ENCODE measurements around the gene TEX22. TPM values are rescaled to one million over a fixed set of nuclear protein-coding genes. Genes with fewer than 3 reads are reported as not detected.

The TEX22 gene
- total RNA-seq, 1 experiment from 2014 or later = 0.26 TPM

DNA sequence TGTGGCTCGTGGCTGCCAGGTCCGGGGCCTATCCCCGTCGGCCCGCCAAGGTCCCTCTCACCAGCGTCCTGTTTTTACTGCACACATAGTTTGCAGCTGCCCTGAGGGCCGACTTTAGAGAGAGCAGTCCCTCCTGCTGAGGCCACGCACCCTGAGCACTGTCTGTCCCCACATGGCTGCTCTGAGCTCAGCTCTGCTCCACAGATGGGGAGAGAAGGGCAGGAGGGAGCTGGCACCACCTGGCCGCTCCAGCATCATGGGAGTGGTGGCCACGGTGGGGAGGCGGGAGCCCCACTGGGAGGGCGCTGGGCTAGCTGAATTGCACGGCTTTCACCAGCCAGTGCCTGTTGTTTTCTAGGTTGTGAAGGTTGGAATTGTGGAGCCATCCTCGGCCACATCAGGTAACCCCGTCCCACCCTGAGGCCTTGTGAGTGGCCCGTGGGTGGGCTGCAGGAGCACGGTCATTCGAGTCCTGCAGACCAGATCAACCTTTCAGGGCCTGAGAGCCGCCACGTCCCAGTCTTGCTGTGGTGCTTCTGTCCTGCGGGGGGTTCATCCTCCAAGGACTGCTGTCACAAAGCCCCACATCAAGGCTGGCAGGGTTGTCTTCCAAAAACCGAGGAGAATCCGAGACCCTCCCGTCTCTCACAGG, 7.4 kb upstream of the TEX22 start:
- DNase-seq (ENCODE audit: low read depth, low spot score) = no peak
- in situ Hi-C loops (cut with HindIII; ENCODE audit: low pct_unique_long_range_greater_than_20kb, low sequenced_read_pairs) = no loop called here

DNA sequence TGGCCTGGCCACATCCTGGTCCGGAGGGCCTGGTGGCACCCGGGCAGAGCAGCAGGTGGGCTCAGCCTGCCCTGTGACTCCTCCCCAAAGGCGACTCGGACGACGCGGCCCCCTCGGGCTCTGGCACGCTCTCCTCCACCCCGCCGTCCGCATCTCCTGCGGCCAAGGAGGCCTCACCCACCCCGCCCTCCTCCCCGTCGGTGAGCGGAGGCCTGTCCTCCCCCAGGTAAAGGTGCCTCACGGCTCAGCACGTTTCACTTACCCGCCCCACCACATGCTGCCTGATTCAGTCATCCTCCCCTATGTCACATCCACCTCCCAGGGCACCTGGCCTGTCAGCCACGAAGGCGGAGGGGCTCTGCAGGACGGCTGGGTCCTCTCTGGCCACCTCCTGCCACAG, 6.8 kb upstream of the TEX22 start:
- no peak for DNase-seq (ENCODE audit: low read depth, low spot score)
- in situ Hi-C loops (cut with HindIII; ENCODE audit: low pct_unique_long_range_greater_than_20kb, low sequenced_read_pairs) = no loop called here

DNA sequence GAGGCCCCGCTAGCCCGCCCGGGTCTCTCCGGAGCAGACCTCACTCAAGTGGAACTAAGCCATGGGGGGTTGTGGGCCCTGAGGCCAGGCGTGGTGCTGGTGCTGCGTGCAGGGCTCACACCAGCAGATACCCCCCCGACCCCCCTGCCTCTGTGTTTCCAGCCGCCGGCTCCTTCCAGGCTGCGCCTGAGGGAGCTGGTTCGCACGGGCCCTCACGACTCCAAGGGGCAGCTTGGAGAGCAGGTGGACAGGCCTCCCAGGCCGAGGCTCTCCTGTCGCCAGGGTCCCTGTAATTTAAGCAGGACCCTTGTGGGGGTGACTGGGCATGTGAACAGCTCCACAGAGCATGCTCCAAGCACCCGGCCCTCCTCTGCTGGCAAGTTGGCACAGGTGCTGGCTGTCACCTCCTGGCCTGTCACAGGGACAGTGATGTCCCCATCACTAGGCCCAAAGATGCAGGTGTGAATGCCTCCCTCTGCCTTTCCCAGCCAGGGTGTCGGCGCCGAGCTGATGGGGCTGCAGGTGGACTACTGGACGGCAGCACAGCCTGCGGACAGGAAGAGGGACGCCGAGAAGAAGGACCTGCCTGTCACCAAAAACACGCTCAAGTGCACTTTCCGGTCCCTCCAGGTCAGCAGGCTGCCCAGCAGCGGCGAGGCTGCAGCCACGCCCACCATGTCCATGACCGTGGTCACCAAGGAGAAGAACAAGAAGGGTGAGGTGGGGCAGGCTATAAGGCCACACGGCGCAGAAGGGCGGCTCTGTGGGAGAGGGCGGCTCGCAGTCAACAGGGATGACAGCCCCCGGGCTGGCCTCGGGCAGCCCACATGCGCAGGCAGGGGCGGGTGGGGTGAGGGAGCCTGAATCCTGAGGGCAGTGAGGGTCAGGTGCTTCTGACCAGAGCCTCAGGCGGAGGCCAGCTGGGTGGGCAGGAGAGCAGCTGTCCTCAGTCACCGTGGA, 5.9 kb upstream of the TEX22 start:
- in situ Hi-C loops (cut with HindIII; ENCODE audit: low pct_unique_long_range_greater_than_20kb, low sequenced_read_pairs) = no loop called here
- DNase-seq (ENCODE audit: low read depth, low spot score) = no peak

DNA sequence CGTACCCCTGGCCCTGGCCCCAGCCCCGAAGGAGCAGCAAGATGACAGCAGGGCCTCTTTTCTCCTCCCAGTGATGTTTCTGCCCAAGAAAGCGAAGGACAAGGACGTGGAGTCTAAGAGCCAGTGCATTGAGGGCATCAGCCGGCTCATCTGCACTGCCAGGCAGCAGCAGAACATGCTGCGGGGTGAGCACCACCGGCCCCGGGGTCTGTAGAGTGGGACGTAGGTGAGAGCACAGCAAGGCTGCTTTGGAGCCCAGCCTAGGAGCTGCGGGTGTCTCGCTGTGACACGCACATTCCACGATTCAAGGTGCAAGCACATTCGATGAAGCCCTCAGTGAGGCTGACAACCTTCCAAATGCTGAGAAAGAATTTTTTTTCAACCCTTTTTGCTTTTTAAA, 5.2 kb upstream of the TEX22 start:
- in situ Hi-C loops (cut with HindIII; ENCODE audit: low pct_unique_long_range_greater_than_20kb, low sequenced_read_pairs) = no loop called here
- no peak for DNase-seq (ENCODE audit: low read depth, low spot score)

DNA sequence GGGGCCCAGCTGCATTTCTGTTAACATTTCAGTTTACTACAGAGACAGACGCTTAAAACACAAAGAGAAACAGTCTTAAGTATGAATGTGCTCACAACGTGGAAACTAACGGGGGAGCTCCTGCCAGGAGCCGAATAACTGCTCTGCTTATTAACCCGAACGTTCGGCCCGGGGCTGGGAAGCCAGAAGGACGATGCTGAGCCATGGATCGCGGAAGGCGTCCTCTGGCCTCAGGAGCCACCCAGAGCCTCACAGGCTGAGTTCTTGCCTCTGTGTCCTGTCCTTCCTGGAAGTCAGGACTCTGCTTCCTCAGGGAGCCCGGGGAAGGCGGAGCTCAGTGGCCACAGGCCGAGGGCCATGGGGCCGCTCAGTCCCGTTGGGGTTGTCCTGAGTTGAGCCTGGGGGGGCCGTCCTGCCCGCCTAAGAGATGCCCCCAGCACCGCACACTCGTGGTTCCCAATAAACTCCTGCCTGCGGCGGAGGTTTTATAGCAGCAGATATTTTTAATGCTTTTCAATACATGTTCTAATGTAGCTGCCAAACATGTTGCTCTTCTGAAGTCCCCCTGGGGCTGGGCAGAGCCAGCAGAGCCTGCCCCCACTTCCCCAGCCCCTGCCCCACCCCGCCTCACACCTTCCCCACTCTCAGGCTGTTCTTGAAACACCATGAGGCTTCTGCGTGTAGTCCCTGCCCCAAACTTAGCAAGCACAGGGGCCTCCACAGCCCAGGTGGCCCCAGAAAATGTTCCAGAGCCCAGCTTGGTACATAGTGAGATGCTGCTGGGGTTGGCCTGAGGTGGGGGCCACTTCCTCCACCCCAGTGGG, 3.4 kb upstream of the TEX22 start:
- no peak for DNase-seq (ENCODE audit: low read depth, low spot score)
- in situ Hi-C loops (cut with HindIII; ENCODE audit: low pct_unique_long_range_greater_than_20kb, low sequenced_read_pairs) = no loop called here

DNA sequence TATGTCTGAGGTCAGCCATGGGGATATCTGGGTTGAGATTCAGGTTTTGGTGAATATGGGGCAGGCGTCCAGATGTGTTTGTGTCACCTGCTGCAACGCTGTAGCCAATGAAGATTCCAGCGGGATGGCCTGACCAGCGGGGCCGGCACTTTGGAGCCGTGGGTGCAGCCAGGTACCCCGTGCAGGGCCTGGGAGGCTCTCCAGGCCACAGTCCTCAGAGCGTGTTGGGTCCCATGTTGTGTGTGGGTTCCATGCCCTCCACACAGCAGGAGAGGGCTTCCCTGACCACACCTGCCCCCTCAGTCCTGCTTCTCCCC, 2.8 kb upstream of the TEX22 start:
- in situ Hi-C loops (cut with HindIII; ENCODE audit: low pct_unique_long_range_greater_than_20kb, low sequenced_read_pairs) = no loop called here
- no peak for DNase-seq (ENCODE audit: low read depth, low spot score)

DNA sequence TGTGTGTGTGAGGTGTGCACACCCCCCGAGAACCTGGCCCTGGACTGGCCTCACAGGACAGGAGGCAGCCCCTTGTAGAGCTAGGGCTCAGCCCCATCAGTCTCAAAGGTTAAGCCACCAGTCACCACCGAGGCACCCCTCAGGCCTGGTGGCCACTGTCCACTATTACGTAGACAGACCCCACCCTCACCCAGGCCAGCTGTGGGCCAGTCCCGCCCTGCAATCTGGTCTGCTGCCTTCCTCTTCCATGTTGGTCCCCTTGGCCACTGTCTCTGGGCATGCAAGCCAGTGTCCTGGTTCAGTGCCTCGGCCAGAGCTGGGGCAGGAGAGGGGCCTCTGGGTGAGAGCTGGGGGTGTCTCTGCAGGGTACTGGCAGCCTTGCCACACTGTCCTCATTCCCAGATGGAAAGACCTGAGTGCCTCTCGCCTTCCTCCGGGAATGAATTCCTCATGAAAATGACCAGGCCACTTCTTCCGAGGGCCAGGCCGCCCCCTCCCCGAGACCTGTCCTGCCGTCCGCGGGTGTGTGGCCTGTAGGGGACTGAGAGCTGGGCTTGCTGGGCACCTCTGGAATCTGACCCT, 897 bp upstream of the TEX22 start:
- DNase-seq (ENCODE audit: low read depth, low spot score) = no peak
- in situ Hi-C loops (cut with HindIII; ENCODE audit: low pct_unique_long_range_greater_than_20kb, low sequenced_read_pairs) = no loop called here

DNA sequence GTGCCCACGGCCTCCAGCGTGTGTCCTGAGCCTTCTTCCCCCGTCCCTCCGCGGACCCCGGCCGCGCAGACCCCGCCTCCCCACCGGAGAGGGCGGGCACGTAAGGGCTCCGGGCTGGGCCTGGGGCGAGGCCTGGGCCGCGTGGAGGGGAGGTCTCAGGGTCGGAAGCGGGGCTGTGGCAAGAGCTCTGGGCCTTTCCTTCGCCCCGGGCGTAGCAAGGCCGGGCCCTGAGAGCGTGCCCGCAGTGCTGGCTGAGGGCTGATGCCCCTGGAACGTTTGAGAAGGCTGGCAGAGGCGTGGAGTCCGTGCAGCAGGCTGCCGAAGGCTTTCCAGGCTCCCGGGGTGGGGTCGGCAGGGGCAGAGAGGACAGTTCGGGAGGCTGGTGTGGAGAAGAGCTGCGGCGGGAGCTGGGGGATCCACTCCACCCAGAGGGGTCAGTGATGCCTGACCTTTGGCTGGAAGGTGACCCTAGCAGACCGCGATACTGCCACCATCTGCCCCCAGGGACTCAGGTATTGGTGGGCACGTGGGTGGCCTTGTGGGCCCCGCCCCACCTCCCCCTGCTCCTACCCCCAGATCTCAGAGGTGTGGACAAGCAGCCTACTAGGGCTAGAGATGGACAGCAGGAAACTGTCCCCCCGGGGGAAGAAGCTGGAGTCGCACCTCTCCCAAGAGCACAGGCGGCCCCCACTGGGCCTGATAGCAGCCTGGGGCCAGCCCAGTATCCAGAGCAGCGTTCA, 558 bp downstream of the TEX22 start:
- in situ Hi-C loops (cut with HindIII; ENCODE audit: low pct_unique_long_range_greater_than_20kb, low sequenced_read_pairs) = no loop called here
- DNase-seq (ENCODE audit: low read depth, low spot score) = peak; percentile 10

DNA sequence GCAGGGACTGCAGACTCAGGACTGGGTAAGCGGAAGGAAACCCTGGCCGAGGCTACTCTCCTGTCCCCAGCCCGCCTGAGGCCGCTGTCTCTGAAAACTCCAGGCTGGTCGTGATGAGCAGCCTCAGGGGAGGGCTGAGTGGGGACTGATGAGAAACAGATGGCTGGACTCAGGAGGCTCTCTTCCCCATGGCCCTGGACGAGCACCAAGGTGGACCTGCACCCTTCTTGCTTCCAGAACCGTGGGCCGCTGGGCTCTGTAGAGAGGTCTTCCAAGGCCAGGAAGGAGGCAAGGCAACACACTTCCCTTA, 1.1 kb downstream of the TEX22 start:
- no peak for DNase-seq (ENCODE audit: low read depth, low spot score)
- in situ Hi-C loops (cut with HindIII; ENCODE audit: low pct_unique_long_range_greater_than_20kb, low sequenced_read_pairs) = no loop called here

DNA sequence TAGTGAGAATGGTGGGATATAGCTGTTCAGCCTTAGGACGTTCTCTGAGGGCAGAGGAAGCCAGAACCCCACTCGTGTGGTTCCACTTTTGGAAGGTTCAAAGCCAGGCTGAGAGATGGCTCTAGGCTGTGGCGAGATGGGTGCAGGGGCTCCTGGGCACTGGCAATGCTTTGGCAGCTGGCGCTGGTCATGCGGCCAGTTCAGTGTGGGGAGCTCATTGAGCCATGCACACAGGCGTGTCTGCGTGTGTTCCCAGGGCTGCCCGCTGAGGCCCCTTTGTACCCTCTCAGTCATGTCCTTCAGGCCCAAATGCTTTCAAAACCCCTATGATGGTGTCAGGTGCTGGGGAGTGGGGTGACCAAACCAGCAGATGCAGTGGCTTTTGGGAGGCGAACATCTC, 1.7 kb downstream of the TEX22 start:
- in situ Hi-C loops (cut with HindIII; ENCODE audit: low pct_unique_long_range_greater_than_20kb, low sequenced_read_pairs) = no loop called here
- no peak for DNase-seq (ENCODE audit: low read depth, low spot score)

DNA sequence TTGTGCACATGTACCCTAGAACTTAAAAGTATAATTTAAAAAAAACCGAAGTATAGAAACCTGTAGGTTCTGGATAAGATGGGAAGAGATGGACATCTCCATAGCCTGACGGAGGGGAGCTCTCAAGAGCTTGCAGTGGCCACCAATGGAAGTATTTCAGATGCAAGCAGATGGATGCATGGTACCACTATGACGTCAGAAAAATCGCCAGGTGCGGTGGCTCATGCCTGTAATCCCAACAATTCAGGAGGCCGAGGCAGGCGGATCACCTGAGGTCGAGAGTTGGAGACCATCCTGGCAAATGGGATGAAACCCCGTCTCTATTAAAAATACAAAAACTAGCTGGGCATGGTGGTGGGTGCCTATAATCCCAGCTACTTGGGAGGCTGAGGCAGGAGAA, 3.4 kb downstream of the TEX22 start:
- in situ Hi-C loops (cut with HindIII; ENCODE audit: low pct_unique_long_range_greater_than_20kb, low sequenced_read_pairs) = no loop called here
- DNase-seq (ENCODE audit: low read depth, low spot score) = no peak

DNA sequence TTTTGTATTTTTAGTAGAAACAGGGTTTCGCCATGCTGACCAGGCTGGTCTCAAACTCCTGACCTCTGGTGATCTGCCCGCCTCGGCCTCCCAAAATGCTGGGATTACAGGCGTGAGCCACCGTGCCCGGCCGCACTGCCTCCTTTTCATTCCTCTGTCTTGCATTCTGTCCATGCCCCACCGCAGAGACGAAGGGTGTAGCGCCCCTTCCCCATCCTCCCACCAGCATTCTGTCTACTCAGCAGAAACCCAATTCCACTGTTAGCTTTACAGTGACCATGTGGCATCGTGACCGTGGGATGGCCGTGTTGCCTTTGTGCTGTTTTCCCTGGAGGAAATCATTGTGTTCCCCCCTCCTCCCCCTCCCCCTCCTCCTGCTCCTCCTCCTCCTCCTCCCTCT, 10.3 kb downstream of the TEX22 start:
- in situ Hi-C loops (cut with HindIII; ENCODE audit: low pct_unique_long_range_greater_than_20kb, low sequenced_read_pairs) = no loop called here
- DNase-seq (ENCODE audit: low read depth, low spot score) = no peak

DNA sequence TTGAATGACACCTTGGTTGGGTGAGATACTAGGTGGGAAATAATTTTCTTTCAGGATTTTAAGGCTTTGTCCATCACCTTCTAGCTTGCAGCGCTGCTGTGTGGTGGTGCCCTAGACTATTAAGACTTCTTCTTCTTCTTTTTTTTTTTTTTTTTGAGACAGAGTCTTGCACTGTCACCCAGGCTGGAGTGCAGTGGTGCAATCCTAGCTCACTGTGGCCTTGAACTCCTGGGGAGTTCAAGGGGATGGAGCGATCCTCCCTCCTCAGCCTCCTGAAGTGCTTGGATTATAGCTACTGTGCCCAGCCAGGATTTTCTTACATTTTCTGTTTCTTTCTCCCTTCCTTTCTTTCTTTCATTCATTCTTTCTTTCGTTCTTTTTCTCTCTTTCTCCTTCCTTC, 11.0 kb downstream of the TEX22 start:
- DNase-seq (ENCODE audit: low read depth, low spot score) = no peak
- in situ Hi-C loops (cut with HindIII; ENCODE audit: low pct_unique_long_range_greater_than_20kb, low sequenced_read_pairs) = no loop called here

DNA sequence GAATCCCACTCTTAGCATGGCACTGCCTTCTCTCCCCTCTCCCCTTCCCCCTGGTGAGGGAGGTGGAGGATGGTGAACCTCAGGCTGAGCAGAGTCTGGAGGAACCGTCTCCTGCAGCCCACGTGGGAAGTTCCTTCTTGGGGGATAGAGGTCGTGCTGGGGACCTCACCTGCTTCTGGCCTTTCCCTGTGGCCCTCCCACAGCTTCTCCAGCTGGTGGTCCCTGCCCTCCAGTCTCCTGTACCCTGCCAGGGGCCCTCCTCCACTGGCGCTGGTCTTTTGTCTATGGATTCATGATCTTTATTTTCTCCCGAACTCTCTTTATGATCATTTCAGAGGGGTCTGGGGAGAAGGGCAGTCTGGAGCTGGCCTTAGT, 12.3 kb downstream of the TEX22 start:
- no peak for DNase-seq (ENCODE audit: low read depth, low spot score)
- in situ Hi-C loops (cut with HindIII; ENCODE audit: low pct_unique_long_range_greater_than_20kb, low sequenced_read_pairs) = no loop called here

DNA sequence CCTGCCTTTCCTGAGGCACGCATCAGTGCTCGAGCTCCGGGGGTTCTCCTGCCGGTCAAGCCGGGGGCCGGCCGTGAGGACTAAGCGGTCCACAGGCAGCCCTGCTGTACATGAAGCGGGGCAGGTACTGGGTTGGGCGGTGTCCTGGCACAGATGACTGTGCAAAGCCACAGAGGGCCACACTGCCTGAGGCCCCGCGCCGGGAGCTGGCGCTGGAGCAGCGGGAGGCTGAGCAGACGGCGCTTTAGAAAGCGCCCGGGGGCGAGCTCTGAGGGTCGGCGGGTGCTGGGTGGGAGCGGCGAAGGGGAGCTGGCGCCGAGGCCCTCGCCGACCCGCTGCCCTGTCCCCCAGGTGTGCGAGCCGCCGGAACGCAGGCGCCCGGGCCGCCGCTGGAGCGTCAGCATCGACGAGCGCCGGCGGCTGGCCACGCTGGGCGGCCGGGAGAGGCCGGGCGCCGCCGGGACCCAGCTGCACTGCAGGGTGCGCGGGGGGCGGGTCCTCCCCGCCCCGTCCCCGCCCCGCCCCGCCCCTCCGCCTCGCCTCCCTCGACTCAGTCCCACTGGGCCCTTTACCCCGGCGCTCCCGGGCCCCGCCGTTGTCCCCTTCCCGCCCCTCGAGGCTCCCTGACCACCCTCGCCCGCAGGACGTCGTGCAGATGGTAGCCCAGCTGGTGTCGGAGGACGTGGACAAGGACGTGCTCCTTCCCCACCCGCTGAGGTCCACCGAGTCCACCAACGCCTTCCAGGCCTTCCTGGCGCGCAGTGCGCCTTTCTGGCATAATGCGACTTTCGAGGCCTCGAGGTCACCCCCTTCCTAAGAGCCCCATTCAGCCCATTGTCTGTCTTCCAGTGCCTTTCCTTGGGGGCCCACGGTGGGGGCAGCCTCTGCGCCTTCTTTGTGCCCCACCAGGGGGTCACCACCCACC, 12.9 kb downstream of the TEX22 start:
- in situ Hi-C loops (cut with HindIII; ENCODE audit: low pct_unique_long_range_greater_than_20kb, low sequenced_read_pairs) = no loop called here
- no peak for DNase-seq (ENCODE audit: low read depth, low spot score)

DNA sequence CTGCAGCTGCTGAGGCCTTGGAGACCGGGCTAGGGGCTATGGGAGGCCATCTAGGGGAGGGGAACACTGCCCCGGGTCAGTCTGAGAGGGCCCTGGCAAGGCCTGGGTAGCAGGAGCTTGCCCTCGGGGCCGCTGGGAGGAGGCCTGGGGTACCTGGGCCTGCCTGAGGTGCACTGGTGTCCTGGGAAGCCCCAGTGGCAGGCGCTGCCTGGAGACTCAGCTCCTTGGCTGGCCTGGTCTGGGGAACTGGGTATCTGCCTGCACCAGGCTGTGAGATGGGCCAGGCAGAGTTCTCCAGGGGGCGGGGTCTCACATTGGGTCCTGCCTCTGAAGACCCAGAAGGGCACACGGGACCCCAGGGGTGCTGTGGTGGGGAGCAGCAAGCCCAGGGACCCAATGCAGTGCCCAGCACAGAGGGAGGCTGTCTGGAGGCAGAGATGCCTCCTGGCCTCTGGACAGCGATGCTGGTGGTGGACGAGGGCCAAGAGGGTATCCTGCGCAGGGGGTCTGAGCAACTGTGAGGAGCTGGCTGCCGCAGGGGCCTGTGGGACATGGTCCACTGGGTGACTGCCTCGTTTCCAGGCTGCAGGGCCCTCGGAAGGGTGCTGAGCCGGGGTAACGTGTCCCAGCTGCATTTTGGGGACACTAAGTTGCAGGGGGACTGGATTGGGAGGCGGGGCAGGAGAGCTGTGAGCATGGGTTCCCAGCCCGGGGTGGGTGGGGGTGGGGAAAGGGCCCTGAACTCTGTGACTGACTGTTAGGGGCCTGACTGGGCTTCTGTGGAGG, 13.8 kb downstream of the TEX22 start:
- in situ Hi-C loops (cut with HindIII; ENCODE audit: low pct_unique_long_range_greater_than_20kb, low sequenced_read_pairs) = no loop called here

More for the DNA sequence above, 13.8 kb downstream of the TEX22 start:
- no peak for DNase-seq (ENCODE audit: low read depth, low spot score)

Measured in SK-MEL-5 (cell line).